HG03060 (cell line): ENCODE measurements around the gene BEAN1.

Experiments used
- ATAC-seq: cut with Tn5 transposase; IDR thresholded peaks from one replicate; pipeline ENCODE4 v1.9.1; 2021; ENCODE audit warnings: low read depth, moderate number of reproducible peaks; ENCODE audit not compliant: unreplicated experiment

Gene BEAN1

DNA sequence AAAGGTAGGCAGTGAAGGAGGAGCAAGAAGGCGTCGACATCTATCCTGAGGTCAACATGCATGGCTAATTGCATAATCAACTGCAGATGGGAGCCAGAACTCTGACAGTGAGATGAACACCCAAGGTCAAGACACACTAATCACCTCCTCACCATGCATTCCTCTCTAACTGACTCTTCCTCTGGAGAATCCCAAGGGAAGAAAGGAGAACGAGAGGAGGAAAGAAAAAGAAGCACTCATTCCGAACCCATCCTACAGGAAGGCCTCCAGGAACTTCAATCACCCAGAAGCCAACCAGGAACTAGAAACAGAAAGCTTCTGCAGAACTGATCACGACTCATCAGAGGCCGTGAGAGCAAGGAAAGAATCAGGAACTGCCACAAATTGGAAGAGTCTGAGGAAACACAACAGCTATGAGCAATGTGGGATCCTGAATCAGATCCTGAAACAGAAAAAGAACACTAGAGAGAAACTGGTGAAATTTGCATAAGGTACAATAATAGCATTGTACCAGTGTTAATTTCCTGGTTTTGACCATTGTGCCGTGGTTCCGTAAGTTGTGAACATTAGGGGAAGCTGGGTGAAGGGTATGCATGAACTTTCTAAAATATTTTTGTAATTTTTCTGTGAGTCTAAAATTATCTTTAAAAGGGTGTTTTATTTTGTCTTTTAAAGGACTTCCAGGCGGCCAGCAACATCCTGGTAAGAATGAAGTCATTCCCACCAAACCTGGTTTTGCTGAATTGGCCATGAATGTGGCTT lies 10.0 kb upstream of the BEAN1 start:
- ATAC-seq, result no peak

DNA sequence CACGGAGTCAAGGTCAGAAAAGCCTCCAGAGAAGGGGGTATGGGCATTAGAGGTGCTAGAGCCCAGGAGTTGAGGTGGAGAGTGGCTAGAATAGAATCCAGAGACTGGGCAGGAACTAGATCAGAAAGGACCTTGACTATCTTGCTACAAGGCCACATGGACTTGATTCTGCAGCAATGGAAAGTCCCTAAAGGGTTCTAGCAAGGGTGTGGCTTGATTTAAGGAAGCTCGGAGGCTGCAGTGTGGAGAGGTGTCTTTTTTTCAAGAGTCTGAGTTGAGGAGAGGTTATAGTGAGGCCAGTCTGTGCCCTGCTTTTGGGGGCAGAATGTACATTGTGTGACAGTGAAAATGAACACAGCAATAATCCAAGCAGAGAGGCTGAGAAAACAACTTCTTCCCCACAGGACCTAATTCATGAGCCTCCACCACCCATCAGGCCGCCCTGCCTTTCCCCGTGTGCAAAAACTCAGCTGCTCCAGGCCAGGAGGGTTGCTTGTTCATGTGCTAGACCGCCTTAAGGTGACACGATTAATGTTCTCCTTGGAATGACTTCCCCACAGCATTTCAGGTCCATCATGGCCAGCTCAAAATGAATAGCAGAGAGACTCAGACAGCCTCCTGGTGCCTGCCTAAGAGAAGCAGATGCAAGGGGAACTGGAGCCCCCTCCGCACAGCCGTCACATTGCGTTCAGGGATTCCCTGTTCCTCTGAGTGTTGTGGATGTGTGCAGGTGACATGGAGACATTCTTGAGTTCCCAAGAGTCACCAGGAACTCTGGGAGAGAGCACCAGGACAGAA lies 8.7 kb upstream of the BEAN1 start:
- no peak for ATAC-seq

DNA sequence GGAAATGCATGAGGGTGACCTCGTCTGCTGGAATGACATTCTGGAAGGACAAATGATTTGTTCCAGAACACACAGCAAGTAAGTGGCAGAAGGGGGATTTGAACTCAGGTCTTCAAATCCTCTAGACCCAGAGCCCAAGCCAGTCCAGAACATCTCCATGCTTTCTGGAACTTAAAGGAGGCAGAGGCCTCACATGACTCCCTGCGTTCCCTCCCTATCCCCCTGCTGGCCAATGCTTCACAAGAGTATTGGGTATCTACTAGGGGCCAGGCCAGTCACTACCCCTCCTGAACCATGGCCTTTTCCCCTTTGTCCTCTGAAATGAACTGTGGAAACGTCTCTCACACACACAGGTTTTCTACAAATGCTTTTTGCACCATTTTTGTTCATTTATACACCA lies 7.6 kb upstream of the BEAN1 start:
- ATAC-seq, result no peak

DNA sequence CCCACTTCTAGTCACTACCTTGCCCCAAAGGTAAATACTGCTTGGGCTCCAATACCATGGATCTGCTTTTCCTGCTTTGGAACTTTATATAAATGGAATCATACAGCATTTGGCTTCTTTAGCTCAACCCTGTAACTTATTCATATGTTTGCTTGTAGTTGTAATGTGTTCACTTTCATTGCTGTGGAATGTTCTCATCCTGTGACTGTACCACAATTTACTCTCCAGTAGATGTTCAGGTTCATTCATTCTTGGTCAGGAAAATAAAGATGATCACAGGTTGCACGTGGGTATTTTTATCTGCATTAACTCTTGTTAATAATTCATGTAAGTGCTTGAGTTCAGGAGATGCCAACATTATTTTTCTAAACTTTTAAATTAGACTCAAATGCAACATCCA lies 6.7 kb upstream of the BEAN1 start:
- no peak for ATAC-seq

DNA sequence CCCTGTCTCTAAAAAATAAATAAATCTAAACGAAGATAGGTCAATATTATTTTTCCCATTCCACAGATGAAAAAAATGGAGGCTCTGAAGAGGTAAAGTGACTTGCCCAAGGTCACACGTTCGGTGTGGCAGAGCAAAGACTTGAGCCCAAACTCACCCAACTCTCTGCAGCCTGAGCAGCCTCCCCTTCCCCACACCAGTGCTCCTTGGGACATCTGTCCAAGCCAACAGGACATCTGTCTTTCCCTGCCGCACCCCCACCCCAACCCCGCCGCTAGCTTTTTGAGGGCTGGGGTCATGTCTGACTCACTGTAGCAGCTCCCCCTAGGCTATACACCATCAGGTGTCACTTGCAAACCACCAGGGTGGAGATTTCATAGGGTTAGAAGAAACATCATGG lies 5.2 kb upstream of the BEAN1 start:
- no peak for ATAC-seq

DNA sequence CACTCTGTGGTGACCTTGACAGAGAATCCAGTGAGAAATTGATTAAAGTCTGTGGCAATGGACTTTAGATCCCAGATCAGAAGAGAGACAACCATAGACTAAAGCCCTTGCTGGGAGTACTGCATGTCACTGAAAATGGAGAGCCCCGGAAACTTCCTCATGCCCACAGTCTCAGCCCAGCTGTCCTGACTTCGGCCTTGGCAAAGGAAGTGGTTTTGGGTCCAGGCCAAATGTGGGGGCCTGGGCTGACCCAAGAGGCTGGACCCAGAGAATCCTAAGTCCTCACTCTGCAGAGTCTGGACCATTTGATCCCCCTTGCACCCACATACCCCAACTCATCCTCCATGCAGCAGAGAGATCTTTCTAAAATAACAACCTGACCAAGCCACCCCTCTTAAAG lies 4.7 kb upstream of the BEAN1 start:
- ATAC-seq, result no peak

DNA sequence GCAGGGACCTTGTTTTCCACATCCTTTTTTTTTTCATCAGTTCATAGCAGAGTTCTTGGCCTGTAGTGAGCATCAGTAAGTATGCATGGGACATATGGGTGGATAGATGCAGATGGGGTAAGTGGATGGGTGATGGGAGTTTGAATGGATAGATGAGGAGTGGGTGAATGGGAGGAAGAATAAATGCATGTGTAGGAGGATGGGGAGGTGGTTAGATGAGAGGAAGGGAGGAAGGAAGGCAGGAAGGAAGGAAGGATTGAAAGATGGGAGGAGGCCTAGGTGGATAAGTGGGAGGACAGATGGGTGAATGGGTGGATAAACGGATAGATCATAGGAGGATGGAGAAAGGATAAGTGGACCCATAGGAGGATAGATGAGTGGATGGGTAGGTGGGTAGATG lies 3.9 kb upstream of the BEAN1 start:
- no peak for ATAC-seq

DNA sequence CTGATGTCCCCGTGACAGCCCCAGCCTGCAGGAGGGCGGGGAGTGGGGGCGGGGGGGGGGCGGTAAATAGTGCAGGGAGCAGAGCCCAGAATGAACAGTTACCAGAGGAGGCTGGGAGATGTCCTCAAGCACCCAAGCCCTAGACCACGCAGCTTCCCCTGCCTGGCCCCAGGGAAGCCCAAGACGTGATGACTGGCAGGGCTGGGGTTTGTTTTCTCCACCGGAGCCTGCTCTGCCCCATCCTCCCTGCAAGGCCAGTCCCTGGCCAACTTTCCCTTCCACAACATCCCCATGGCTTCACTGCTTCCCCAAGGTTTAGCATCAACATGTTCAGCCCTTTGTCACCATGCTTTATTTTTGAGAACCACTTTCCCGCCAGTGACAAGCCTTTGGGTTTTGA lies 1.4 kb upstream of the BEAN1 start:
- ATAC-seq, result no peak

DNA sequence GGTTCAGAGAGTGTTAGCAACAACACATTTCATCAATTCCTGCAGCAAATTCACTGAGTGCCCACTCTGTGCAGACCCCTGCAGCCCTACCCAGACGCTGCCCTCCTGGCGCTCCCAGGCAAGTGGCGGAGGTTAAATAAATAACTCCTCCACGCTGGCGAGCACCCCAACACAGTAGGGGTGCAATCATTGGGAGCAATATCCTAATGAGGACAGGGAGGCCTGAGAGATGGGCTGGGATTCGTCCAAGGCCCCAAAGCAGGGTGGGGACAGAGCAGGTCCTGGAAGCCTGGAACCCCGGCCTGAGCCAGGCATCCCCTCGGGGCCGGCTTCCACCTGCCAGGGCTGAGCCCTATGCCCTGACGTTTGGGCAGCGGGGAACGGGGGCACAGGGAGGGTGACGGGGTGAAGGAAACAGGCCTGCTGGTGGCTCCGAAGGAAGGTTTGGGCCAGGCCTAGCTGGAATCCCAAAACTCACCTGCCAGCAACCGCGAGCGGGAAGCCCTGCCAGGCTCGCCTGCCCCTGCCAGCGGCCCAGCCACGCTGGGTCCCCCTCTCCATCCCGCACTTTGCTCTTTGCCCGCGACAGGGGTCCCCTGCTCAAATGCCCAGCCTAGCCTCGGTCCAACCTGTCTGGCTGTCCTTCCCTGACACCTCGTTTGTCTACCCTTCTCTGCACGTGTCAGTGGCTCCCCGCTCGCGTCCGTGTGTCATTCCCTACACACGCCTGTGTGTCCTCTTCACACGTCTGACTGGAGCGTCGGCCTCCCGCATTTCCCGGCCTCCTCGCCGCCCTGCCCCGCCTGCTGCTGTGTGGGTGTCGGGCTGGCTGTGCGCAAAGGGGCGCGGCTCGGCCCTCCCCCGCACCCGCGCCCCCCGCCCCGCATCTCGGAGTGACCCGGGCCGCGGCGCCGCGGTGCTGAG lies 721 bp upstream of the BEAN1 start:
- ATAC-seq, result no peak

DNA sequence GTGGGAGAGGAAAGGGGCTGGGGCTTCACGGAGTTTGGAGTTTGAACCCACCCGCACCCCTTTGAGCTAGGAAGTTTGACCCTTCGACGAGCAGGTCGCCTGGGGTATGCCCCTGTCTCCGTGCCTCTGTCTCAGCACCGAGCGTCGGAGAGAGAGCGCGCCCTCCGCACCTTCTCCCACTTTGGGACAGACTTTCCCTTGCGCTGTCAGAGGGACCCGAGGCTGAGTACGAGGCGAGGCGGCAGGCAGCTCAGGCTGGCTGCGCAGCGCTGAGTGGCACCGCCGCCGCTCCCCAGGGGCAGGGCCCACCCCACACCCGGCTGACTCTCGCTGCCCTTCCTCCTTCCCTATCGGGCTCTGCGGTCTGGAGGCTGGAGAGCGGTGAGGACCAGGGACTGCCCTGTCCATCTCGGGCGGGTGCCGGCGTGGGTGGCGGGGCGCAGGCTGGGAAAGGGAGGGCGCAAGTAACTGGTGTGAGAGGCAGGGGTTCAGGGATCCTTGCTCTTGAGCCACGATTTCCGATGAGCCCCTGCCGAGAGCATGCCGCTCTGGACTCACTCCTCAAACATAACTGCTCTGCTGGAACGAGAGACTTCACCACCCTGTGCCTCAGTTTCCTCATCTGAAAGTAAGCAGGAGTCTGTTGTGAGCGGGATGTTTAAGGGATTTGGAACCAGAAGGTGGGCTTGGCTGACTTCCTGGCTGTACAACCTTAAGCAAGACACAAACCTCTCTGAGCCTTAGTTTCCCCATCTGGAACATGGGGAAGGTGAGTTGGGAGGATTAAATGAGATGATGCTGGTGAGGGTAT lies 981 bp downstream of the BEAN1 start:
- ATAC-seq, result no peak

DNA sequence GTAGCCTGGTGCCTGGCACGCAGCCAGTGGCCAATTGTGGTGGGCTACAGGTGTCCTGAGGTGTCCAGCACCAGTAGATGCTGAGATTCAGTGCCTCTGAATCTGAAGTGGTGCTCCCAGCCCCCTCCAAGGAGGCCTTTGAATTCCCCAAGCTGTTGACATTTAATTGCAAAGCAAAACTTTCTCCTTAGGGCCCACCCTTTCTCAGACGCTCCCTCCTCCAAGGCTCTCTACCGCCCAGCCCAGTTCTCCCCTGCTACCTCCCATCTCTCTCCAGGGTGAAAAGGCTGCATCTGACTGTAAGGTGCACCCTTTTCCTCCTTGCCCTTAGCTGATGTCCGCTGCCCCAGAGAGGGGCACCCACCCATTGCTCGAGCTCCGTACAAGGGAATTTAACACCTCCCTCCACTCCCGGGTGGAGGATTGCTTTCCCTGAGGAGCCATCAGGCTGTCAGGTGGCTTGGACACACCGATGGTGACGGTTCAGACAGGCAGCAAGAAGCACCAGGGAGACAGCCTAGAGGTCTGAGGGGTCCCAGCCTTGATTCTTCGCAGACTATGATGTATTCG lies 1.7 kb downstream of the BEAN1 start:
- ATAC-seq, result no peak

DNA sequence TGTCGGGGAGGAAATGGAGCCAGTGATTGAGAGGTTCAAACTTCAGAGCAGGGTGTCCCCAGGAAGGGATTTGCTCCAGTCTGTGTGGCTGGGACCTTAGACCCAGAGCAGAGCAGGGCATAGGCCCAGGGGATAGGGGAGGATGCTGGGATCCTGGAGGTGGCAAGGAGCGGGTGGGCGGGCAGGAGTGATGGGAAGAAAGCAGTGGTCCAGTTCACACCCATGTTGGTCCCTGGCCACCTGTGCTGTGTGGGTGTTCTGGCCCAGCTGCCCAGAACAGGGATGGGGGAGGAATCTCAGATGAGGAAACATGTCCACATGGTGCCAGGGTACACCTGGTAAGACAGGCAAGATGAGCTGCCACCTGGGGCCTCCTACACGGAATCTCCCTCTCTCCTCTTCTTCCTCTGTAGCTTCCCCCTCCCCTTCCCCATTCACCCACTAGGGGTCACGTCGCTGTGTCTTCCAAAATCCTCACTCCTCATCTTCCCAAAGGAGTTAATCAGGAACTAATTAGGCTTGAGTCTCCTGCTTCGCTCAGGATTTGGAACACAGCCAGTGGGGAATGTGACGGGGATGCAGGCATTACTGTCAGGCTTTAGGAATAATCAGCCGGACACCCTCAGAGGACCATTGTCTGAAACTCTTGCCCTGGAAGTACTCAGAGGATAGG lies 2.3 kb downstream of the BEAN1 start:
- ATAC-seq, result no peak

DNA sequence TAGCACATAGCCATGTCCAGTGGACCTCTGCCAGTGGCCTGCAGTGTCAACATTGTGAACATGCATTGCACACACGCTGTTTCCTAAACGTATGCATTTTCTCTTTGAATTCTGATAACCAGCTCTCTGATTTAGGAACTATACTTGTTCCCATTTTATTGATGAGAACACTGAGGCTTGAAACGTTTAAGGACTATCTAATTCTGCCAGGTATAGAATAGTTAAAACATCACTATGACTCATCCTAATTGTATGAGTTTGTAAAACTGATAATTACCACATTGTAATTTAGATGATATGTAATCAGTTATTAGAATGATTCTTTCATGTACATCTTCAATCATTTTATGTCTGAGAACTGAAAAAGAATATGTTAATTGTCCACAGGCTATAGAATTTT lies 3.1 kb downstream of the BEAN1 start:
- no peak for ATAC-seq

DNA sequence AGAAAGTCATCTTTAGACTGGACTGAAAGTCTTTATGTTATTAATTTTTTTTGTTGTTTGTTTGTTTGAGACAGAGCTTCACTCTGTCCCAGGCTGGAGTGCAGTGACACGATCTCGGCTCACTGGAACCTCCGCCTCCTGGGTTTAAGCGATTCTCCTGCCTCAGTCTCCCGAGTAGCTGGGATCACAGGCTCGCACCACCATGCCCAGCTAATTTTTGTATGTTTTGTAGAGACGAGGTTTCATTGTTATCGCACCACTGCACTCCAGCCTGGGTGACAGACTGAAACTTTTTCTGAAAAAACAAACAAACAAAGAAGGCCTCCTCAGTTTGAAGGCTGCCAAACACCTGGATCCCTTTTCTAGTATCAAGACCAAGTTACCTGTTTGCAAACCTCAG lies 4.7 kb downstream of the BEAN1 start:
- ATAC-seq, result no peak

DNA sequence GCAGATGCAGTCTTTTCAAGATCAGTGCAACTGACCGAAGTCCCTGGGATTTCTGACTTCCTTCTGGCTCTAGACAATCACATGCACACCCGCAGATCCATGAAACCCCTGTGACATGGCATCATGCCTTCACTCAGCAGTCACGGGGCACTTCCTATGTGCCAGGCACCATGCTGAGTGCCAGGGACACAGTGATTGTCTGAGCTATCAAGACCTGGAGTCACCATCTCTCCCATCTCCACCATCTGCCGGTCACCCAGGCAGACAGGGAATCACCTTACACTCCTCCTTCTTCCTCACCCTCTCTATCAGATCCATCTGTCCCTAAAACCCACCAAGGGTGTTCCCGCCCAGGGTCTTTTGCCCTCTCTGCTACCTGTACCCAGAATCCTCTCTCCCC lies 5.3 kb downstream of the BEAN1 start:
- ATAC-seq, result no peak

DNA sequence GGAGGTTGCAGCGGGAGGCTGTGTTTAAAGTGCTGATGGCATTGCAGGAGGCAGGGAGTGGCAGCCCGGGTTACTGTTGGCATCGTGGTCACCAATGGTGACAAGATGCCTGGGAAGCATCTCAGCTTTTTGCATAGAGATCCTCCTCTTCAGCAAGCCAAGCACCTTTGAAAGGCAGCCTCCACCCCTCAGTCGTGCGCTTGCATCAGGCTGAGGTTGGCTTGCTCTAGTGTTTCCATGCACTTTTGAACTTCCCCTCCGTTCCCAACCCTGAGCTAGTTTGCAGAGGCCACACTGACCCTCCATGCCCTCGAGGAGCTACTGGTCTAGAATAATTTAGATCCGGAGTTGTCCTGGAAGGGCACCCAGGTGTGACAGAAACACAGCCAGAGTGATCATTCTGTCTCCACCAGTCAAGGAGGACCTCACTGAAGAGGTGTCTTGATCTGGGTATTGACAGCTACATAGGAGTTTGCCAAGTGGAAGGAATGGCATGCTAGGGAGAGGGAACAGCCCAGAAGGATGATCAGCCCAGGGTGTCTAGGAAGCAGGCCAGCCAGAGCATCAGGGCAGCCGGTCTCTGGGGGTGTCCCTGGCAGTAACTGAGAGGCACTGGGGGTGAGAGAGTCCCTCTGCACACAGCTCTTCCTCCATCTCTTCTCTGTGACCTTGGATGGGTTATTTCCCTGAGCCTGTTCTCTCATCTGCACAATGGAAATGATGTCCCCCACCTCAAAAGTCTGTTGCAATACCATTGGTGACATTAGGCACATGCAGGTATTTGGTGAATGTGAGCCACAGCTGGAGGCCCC lies 7.7 kb downstream of the BEAN1 start:
- ATAC-seq, result no peak

DNA sequence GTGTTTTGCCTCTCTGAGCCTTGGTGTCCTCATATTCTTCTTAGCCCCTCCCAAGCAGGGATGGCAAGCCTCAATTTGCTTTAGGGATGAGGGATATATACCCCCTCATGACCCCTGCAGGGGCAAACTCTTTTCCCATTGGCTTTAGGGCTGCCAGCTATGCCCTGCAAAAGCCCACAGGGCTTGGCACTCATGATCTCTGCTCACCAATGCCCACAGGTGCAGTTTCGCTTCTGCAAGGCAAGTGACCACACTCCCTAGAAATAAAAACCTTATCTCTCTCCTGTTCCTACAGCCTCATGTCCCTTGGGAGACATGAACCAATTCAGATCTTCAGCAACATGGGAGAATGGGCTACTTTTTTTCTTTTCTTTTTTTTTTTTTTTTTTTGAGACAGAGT lies 8.8 kb downstream of the BEAN1 start:
- no peak for ATAC-seq

DNA sequence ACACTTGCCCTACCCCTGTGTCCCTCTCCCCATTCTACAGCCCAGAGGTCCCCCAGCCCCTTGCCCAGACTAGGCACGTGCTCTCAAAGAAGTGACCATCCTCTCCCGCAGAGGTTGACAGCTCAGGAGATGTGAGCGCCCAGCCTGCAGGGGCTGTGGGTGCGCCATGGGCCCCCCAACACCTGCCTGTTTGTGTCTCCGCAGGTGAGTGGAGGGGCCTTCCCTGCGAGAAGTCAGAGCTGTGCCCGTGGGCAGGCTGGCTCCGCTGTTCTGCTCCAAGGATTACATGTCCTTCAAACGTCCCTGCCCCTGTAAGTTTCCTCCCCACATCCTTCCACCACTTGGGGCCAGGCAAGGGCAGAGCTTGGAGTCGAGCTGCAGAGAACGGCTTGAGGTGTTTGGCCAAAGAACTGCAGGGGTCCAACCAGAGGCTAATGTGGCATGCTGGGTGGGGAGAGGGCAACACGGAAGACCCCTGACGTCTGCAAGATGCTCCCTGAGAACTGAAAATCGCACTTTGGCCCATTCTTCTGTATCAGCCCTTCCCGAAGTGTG lies 10.4 kb downstream of the BEAN1 start:
- ATAC-seq, result no peak
